VCaP (cell line): Measurements from ENCODE around the gene ZW10.

Experiments used
- H3K27ac ChIP-seq: fragments of 450-650 bp; 2 replicates; pipeline ENCODE4 v1.5.1; 2017
- TF ChIP-seq, protein P1 (sequence below): fragments of 450-650 bp; conservative IDR thresholded peaks from 2 replicates; pipeline ENCODE4 v1.5.1; 2017; ENCODE audit warnings: mild to moderate bottlenecking, moderate library complexity

Gene ZW10, protein sequence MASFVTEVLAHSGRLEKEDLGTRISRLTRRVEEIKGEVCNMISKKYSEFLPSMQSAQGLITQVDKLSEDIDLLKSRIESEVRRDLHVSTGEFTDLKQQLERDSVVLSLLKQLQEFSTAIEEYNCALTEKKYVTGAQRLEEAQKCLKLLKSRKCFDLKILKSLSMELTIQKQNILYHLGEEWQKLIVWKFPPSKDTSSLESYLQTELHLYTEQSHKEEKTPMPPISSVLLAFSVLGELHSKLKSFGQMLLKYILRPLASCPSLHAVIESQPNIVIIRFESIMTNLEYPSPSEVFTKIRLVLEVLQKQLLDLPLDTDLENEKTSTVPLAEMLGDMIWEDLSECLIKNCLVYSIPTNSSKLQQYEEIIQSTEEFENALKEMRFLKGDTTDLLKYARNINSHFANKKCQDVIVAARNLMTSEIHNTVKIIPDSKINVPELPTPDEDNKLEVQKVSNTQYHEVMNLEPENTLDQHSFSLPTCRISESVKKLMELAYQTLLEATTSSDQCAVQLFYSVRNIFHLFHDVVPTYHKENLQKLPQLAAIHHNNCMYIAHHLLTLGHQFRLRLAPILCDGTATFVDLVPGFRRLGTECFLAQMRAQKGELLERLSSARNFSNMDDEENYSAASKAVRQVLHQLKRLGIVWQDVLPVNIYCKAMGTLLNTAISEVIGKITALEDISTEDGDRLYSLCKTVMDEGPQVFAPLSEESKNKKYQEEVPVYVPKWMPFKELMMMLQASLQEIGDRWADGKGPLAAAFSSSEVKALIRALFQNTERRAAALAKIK

DNA sequence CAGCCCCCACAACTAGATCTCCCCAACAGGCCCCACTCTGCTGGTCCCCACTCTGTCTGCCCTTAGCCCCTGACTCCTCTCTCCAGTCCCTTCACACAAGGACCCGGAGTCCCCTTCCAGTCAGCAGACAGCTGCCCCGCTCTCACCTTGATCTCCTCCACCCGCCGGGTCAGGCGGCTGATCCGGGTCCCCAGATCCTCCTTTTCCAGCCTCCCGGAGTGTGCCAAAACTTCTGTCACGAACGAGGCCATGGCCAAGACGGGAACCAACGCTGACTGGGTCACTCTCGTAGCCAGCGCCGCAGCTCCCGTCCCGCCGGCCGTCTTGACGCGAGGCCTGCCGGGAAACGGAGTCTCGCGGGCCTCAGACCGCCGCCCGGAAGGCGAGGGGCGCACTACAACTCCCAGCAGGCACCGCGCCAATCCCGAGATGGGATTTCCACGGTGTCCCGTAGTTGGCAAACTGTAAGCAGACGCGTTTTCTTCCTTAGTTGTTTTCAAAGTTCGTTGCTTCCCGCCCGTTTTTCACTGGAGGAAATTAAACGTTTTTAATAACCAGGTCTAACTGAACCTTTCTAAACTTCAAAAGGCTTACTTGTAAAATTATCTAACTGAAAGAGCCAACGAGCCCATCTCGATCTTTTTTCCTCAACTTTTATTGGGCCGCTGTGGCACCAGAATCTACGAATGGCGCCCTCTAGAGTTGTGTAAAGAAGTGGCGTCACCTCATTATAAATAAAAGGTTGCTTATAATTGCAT lies at the start of gene ZW10:
Gene ZW10 (minus strand): TSS at position 277 of the 758 bp plus-strand sequence. CDS start 26 bp downstream, at position 251.
- H3K27ac ChIP-seq: peak within 1 kb of the TSS; percentile 82
- TF ChIP-seq, protein P1, sequence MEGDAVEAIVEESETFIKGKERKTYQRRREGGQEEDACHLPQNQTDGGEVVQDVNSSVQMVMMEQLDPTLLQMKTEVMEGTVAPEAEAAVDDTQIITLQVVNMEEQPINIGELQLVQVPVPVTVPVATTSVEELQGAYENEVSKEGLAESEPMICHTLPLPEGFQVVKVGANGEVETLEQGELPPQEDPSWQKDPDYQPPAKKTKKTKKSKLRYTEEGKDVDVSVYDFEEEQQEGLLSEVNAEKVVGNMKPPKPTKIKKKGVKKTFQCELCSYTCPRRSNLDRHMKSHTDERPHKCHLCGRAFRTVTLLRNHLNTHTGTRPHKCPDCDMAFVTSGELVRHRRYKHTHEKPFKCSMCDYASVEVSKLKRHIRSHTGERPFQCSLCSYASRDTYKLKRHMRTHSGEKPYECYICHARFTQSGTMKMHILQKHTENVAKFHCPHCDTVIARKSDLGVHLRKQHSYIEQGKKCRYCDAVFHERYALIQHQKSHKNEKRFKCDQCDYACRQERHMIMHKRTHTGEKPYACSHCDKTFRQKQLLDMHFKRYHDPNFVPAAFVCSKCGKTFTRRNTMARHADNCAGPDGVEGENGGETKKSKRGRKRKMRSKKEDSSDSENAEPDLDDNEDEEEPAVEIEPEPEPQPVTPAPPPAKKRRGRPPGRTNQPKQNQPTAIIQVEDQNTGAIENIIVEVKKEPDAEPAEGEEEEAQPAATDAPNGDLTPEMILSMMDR: peak; percentile 96

DNA sequence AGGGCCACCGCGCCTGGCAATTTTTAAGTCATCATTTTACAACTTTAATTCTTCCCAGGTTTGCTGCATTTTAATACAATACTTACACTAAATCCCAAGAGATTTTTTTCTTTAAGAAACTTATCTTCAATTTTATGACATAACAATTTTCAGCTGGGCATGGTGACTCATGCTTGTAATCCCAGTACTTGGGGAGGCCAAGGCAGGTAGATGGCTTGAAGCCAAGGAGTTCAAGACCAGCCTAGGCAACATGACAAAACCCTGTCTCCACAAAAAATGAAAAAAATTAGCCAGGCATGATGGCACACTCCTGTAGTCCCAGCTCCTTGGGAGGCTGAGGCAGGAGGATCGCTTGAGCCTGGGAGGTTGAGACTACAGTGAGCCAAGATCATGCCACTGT lies 44.9 kb upstream of the ZW10 start:
- H3K27ac ChIP-seq: no peak overlapping the region

DNA sequence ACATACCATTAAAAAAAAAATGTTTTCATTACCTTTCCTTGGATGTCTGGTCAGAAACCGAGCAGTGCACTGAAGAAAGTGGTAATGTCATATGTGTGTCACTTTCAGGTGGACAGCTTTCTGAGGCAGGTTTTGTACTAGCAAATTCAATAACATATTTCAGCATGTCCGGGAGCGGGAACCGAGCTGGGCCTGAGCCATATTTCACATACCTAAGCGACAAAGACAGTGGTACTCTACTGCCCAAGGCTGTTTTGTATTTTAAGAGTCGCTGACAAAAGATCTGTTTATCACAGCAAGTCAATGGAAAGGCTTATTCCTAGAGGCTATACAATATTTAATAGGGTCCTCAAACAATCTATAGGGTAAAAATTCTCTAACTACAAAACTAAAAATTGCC lies 44.1 kb upstream of the ZW10 start:
- TF ChIP-seq, protein P1: no peak
- H3K27ac ChIP-seq: no peak overlapping the region

More for the DNA sequence above, 44.9 kb upstream of the ZW10 start:
- TF ChIP-seq, protein P1: no peak

DNA sequence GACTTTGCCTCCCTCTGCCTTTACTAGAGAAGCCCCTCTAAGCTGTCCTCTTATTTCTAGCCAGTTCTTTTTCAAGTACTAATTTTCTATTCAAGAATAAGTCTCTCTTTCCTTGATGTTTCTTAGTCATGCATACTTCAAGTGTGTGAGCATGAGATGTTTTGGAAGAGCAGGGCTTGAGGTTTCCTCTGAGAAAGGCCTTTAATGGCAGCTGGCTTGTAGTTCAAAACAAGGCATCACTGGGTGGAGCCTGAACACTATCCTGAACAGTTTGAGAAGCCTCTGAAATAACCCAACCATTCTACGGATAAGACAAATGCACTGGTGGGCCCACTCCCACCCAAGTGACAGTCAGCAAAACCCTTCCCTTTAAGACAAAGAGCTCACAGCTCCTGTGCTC lies 43.7 kb upstream of the ZW10 start:
- TF ChIP-seq, protein P1: no peak
- no peak overlapping the region for H3K27ac ChIP-seq

DNA sequence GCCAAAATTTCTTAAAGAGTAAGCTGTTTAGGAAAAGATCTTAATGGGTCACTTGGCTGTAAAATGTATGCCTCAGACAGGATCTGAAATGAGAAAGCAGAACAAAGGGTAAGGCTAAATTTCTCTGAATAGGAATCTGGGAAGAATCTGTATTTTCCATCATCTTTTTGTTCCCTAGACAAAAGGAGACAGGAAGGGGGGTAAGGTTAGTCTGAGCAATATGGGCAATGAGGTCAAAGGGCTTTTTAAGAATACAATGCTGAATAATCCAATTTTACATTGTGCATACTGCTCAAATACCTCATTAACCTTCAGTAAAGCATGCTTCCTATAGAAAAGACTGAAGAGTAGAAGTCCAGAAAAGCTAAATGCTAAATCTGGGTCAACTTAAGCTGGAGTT lies 40.7 kb upstream of the ZW10 start:
- TF ChIP-seq, protein P1: no peak
- H3K27ac ChIP-seq: no peak overlapping the region

DNA sequence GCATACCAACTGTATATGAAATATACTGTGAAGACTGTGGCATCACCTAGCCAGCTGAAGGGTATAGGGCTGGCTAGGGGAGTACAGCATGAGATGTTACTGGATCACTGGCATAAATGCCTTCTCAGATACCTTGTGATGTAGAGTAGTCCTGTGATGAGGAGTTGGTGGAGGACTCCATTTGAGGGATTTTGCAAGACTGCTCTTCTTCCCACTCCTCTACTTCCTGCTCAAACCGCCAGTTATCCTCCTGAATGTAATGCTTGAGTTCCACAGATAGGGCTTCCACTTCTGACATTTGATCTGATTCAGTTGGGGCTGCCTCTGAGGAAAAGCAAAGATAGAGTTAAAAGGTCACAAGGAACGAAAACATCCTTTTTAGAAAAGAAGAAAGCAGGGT lies 35.4 kb upstream of the ZW10 start:
- TF ChIP-seq, protein P1: no peak
- no peak overlapping the region for H3K27ac ChIP-seq

DNA sequence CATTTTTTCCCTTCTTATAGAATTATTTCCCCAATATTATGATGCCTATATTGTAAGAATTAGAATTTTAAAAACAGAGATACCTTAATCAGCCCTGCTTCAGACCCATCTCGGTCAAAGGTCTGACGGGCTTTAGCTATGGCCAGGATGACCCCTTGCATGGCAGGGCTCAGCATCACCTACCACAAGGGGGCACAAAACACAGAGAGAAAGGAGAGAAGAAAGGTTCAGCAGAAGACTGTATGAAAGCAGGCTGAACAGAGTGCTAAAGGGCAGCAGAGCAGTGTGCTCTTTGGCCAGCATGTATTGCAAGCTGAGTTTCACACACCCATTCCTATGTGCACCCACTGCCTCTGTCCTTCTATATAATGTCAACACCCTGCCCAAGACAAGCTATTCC lies 32.9 kb upstream of the ZW10 start:
- no peak overlapping the region for H3K27ac ChIP-seq
- TF ChIP-seq, protein P1: peak; percentile 83
